ENCODE measurements around the gene CAVIN1.
A peak's percentile ranks its signal among the peaks of the same experiment; 100 is the strongest.
"Not testable (repeated sequence)": the region's sequence is repeated elsewhere in the genome, so short reads cannot be mapped to it uniquely, and the experiment has no call there.

Gene CAVIN1

DNA sequence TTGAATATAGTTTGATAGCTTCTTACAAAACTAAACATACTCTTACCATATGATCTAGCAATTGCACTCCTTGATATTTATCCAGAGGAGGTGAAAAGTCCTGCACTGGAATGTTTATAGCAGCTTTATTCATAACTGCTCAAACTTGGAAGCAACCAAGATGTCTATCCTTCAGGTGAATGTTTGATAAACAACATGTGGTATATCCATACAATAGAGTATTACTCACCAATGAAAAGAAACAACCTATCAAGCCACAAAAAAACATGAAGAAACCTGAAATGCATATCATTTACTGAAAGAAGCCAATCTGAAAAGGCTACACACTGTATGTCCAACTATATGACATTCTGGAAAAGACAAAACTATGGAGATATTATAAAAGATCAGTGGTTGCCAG is 50.9 kb downstream of the CAVIN1 start:
- DNase-seq: no peak

- DNase-seq: not testable (repeated sequence)
Observed at GRCh38 chr17:42368797-42369561, 54.1 kb downstream of the CAVIN1 start.

GRCh38 chr17:42368310-42368709 is 54.7 kb downstream of the CAVIN1 start:
- not testable (repeated sequence) for DNase-seq

DNA sequence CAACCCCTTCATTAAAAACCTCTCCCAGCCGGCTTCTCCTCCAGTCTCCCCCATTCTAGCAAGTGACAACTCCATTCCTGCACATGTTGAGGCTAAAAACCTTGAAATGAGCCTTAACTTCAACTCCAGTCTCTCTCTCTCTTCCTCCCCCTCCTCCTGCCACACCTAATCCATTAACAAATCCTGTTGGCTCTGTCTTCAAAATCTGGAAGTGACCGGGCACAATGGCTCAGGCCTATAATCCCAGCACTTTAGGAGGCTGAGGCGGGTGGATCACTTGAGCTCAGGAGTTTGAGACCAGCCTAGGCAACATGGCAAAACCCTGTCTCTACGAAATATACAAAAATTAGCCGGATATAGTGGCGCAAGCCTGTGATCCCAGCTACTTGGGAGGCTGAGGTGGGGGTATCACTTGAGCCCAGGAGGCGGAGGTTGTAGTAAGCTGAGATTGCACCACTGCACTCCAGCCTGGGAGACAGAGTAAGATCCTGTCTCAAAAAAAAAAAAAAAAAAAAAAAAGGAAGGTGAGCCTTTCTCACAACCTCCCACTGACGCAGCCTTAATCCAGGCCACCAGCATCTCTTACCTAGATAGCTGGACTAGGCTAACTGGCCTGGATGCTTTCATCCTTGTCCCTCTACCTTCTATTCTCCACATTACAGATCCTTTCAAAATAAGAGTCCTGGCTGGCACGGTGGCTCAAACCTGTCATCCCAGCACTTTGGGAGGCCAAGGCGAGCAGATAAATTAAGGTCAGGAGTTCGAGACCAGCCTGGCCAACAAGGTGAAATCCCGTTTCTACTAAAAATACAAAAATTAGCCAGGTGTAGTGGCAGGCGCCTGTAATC is 56.7 kb downstream of the CAVIN1 start:
- DNase-seq: peak; percentile 77

GRCh38 chr17:42365136-42365535 is 57.9 kb downstream of the CAVIN1 start:
- DNase-seq: peak; percentile 87

- DNase-seq: no peak
Observed at GRCh38 chr17:42363767-42364585, 59.1 kb downstream of the CAVIN1 start.

- no peak for DNase-seq
Observed at GRCh38 chr17:42363231-42363630, 59.8 kb downstream of the CAVIN1 start.

DNA sequence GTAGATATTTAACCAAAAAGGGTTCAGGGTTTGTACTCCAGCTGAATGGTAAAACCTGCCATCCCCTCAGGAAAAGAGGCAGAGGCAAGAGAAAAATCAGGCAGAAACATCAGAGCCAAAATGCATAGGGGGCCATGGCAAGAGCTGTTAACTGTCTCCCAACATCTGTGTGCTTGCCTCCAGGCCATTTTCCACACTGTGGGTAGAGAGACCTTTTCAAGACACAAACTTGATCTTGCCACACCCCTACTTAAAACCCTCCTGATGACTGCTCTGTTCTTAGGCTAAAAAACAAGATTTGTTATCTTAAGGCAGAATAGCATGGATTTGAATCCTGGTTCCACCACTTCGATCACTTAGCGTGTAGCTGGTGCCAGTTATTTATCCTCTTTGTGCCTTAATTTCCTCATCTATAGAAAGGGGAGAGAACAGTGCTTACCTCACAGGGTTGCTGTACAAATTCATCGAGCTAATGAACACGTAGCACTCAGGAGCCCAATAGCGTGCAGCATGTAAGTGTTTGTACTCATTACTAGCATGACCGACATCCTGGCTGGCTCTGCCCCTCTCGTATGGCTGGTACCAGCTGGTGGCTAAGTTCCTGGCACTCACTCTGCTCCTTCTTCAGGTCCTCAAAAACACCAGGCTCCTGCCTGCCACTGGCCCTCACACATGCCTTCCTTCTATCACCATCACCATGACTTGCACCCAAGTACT is 60.7 kb downstream of the CAVIN1 start:
- peak; percentile 67 for DNase-seq

- peak; percentile 79 for DNase-seq
Observed at GRCh38 chr17:42361781-42362186, 61.3 kb downstream of the CAVIN1 start.

- DNase-seq: not testable (repeated sequence)
Observed at GRCh38 chr17:42360388-42360787, 62.7 kb downstream of the CAVIN1 start.

GRCh38 chr17:42359133-42359532 is 63.9 kb downstream of the CAVIN1 start:
- DNase-seq: no peak

- DNase-seq: peak; percentile 64
Observed at GRCh38 chr17:42358434-42358833, 64.6 kb downstream of the CAVIN1 start.

- DNase-seq: no peak
Observed at GRCh38 chr17:42354956-42355843, 67.9 kb downstream of the CAVIN1 start.

Measured in islet precursor cell (in vitro differentiated cells).